Progenitor cell of endocrine pancreas (in vitro differentiated cells): ENCODE measurements around the gene ANKRD34A. TPM values are rescaled to one million over a fixed set of nuclear protein-coding genes. Genes with fewer than 3 reads are reported as not detected.
A peak's percentile ranks its signal among the peaks of the same experiment; 100 is the strongest.

ENCODE experiments used
- DNase-seq: peaks from one replicate; pipeline ENCODE4 v3.0.0; 2021; ENCODE audit warnings: low spot score; ENCODE audit not compliant: unreplicated experiment
- H3K27ac Mint-ChIP-seq: 2 replicates; pipeline ENCODE4 v1.8.0; 2021; ENCODE audit warnings: mild to moderate bottlenecking, moderate library complexity, mixed read lengths
- H3K27me3 Mint-ChIP-seq: 2 replicates; pipeline ENCODE4 v1.8.0; 2021; ENCODE audit warnings: mixed read lengths
- H3K36me3 Mint-ChIP-seq: 2 replicates; pipeline ENCODE4 v1.8.0; 2022; ENCODE audit warnings: mixed read lengths; ENCODE audit not compliant: insufficient read depth
- H3K4me1 Mint-ChIP-seq: 2 replicates; pipeline ENCODE4 v1.8.0; 2021; ENCODE audit warnings: low read depth, mixed read lengths
- H3K4me3 Mint-ChIP-seq: 2 replicates; pipeline ENCODE4 v1.8.0; 2021; ENCODE audit warnings: low read depth, mild to moderate bottlenecking, moderate library complexity, mixed read lengths
- H3K9me3 Mint-ChIP-seq: 2 replicates; pipeline ENCODE4 v1.8.0; 2021; ENCODE audit warnings: low read depth, mixed read lengths
- total RNA-seq: library from RNA; stranded (reverse); gene quantifications from 2 replicates; pipeline ENCODE4 v1.2.1, GENCODE V29; 2021
- TF ChIP-seq, protein P1 (sequence below): fragments of 200-600 bp; sonication (generic); IDR thresholded peaks from one replicate; pipeline ENCODE4 v1.5.0; 2021; ENCODE audit warnings: antibody characterized with exemption, mild to moderate bottlenecking; ENCODE audit not compliant: unreplicated experiment

ANKRD34A gene
- total RNA-seq, 1 donor from 2014 or later: 0.22 TPM

DNA sequence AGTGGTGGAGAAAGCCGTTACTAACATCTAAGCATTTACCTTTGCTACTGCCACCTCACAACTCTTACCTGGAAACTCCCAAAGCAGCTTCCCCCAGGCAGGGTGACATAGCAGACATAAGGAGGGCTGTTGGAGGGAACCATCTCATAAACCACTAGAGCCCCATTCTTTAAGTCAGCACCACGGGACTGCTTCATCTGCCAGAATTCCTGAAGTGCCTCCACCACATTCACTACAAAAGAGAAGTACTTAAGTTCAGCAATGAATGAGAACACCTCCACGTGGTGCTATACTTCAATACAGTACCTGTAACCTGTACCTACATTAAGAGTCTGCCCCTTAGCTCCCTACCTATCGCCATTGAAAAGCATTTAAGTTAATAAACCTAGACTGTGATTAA, 16.8 kb downstream of the ANKRD34A start:
- Mint-ChIP-seq H3K36me3 (no peaks in the 10 kb centered on the region), H3K27me3 (peaks cover 26% of the 10 kb centered on the region), H3K4me1 (no peaks in the 10 kb centered on the region), H3K27ac (no peak overlapping the region), H3K9me3 (no peaks in the 10 kb centered on the region), H3K4me3 (no peak overlapping the region)
- DNase-seq: no peak
- TF ChIP-seq, protein P1, sequence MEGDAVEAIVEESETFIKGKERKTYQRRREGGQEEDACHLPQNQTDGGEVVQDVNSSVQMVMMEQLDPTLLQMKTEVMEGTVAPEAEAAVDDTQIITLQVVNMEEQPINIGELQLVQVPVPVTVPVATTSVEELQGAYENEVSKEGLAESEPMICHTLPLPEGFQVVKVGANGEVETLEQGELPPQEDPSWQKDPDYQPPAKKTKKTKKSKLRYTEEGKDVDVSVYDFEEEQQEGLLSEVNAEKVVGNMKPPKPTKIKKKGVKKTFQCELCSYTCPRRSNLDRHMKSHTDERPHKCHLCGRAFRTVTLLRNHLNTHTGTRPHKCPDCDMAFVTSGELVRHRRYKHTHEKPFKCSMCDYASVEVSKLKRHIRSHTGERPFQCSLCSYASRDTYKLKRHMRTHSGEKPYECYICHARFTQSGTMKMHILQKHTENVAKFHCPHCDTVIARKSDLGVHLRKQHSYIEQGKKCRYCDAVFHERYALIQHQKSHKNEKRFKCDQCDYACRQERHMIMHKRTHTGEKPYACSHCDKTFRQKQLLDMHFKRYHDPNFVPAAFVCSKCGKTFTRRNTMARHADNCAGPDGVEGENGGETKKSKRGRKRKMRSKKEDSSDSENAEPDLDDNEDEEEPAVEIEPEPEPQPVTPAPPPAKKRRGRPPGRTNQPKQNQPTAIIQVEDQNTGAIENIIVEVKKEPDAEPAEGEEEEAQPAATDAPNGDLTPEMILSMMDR: no peak

GRCh38 chr1:145946477-145946986, 17.8 kb downstream of the ANKRD34A start:
- Mint-ChIP-seq H3K27me3 (peaks cover 23% of the 10 kb centered on the region), H3K9me3 (no peaks in the 10 kb centered on the region), H3K36me3 (no peaks in the 10 kb centered on the region), H3K4me3 (no peak overlapping the region), H3K4me1 (no peaks in the 10 kb centered on the region), H3K27ac (no peak overlapping the region)
- TF ChIP-seq, protein P1: no peak
- DNase-seq: no peak

- no peak overlapping the region for H3K27ac Mint-ChIP-seq
- peaks cover 17% of the 10 kb centered on the region for H3K27me3 Mint-ChIP-seq
- DNase-seq: no peak
- H3K9me3 Mint-ChIP-seq: no peaks in the 10 kb centered on the region
- TF ChIP-seq, protein P1: no peak
- H3K4me3 Mint-ChIP-seq: no peak overlapping the region
- no peaks in the 10 kb centered on the region for H3K36me3 Mint-ChIP-seq
- H3K4me1 Mint-ChIP-seq: no peaks in the 10 kb centered on the region
Observed at GRCh38 chr1:145944532-145944931, 19.8 kb downstream of the ANKRD34A start.

DNA sequence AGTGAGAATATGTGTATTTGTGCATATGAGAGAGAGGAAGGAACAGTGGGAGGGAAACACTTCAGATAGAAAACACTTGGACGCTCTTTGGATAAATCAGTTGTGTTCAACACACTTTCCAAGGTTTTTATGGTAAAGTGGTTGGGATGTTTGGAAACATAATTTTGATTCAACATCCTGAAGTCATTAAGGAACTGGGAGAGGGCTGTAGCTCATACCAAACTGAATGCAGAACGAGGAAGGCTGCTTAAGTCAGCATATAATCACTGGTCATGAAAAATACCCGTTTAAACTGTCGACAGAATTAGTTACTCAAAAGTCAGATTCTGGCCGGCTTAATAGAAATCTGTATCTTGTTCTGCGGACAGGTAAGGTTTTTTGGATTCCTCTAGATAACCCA, 21.5 kb downstream of the ANKRD34A start:
- Mint-ChIP-seq H3K4me1 (no peaks in the 10 kb centered on the region), H3K4me3 (no peak overlapping the region), H3K36me3 (no peaks in the 10 kb centered on the region), H3K27ac (no peak overlapping the region), H3K9me3 (no peaks in the 10 kb centered on the region), H3K27me3 (peaks cover 10% of the 10 kb centered on the region)
- DNase-seq: no peak
- TF ChIP-seq, protein P1: no peak

DNA sequence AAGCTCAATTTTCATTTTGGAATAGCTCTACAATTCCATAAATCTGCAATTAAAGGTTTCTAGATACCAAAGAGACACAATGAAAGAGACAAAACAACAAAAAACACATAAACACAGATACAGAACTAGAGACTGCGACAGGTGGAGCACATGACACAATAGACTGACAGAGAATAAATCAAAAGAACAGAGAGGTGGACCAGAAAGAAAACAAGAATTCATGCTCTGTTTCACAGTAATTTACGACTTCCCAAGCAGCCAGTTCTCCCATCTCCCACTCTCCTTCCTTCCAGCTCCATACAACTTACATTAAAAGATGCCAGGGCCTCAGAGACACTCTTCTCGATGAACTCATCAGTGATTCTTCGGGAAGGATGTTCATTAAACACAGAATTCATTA, 22.0 kb downstream of the ANKRD34A start:
- Mint-ChIP-seq H3K9me3 (no peaks in the 10 kb centered on the region), H3K4me3 (no peak overlapping the region), H3K4me1 (no peaks in the 10 kb centered on the region), H3K27ac (peak overlapping the region; percentile 50), H3K36me3 (no peaks in the 10 kb centered on the region), H3K27me3 (peaks cover 10% of the 10 kb centered on the region)
- no peak for DNase-seq
- TF ChIP-seq, protein P1: no peak
